HEK293 (cell line): ENCODE measurements around the gene COPS3.

ENCODE experiments used
- CTCF ChIA-PET: fragments of 350-600 bp; formaldehyde crosslinking; extraction: SDS; loops from one replicate; lab custom pipeline; 2021; ENCODE audit warnings: antibody characterized with exemption; lab: Yijun Ruan, JAX
- POLR2A ChIA-PET: fragments of 300-600 bp; formaldehyde crosslinking; extraction: SDS; loops from one replicate; lab custom pipeline; 2020; ENCODE audit warnings: antibody characterized with exemption, inconsistent platforms; lab: Yijun Ruan, JAX
- H3K27ac ChIP-seq: fragments of 200-500 bp; sonication (Bioruptor generic); 2 replicates; pipeline ENCODE4 v1.5.1; 2014; ENCODE audit warnings: low read depth, low read length, control low read depth, inconsistent platforms; ENCODE audit errors: extremely low read depth
- H3K36me3 ChIP-seq, 2 experiments: fragments of 200-500 bp in 1 of 2; sonication (Bioruptor generic) in 1 of 2; 1 replicate in 1 of 2; 2 replicates in 1 of 2; pipeline ENCODE4 v1.5.1; 2014 to 2017; ENCODE audit warnings: inconsistent platforms in 2 of 2, low read length in 2 of 2; ENCODE audit not compliant: control insufficient read depth in 2 of 2, insufficient read depth in 1 of 2
- H3K4me1 ChIP-seq: fragments of 200-500 bp; sonication (Bioruptor generic); 2 replicates; pipeline ENCODE4 v1.5.1; 2014; ENCODE audit warnings: mild to moderate bottlenecking, low read length, inconsistent platforms; ENCODE audit not compliant: control insufficient read depth, insufficient read depth
- H3K4me3 ChIP-seq: 2 replicates; pipeline ENCODE4 v1.5.1; 2011; ENCODE audit warnings: low read depth, mild to moderate bottlenecking, control low read depth, low read length, moderate library complexity
- H3K9me3 ChIP-seq: fragments of 200-500 bp; sonication (Bioruptor generic); 2 replicates; pipeline ENCODE4 v1.5.1; 2014; ENCODE audit warnings: low read depth, low read length, inconsistent platforms; ENCODE audit not compliant: control insufficient read depth, insufficient read depth
- EGR2 ChIP-seq: fragments of 450-650 bp; formaldehyde crosslinking; IDR thresholded peaks from 2 replicates; pipeline ENCODE4 v1.5.1; 2016; ENCODE audit warnings: low read depth, missing biosample characterization, missing genetic modification characterization
- GLI4 ChIP-seq: fragments of 450-650 bp; formaldehyde crosslinking; IDR thresholded peaks from 2 replicates; pipeline ENCODE4 v1.5.1; 2016; ENCODE audit warnings: missing biosample characterization, missing genetic modification characterization
- GLIS1 ChIP-seq: fragments of 450-650 bp; formaldehyde crosslinking; IDR thresholded peaks from 2 replicates; pipeline ENCODE4 v1.5.1; 2016; ENCODE audit warnings: missing biosample characterization, missing genetic modification characterization
- KLF17 ChIP-seq: fragments of 450-650 bp; formaldehyde crosslinking; IDR thresholded peaks from 2 replicates; pipeline ENCODE4 v1.5.1; 2016; ENCODE audit warnings: missing biosample characterization, missing genetic modification characterization
- MEIS1 ChIP-seq: sonication (generic); formaldehyde crosslinking; IDR thresholded peaks from 2 replicates; pipeline ENCODE4 v1.8.1; 2022; ENCODE audit warnings: missing genetic modification reagents, mild to moderate bottlenecking, borderline replicate concordance
- PRDM10 ChIP-seq: fragments of 450-650 bp; formaldehyde crosslinking; IDR thresholded peaks from 2 replicates; pipeline ENCODE4 v1.5.1; 2016; ENCODE audit warnings: missing biosample characterization, missing genetic modification characterization
- REST ChIP-seq: fragments of 450-650 bp; formaldehyde crosslinking; IDR thresholded peaks from 2 replicates; pipeline ENCODE4 v1.5.1; 2016; ENCODE audit warnings: missing biosample characterization, missing genetic modification characterization
- SCRT1 ChIP-seq: fragments of 450-650 bp; formaldehyde crosslinking; IDR thresholded peaks from 2 replicates; pipeline ENCODE4 v1.5.1; 2016; ENCODE audit warnings: missing biosample characterization, missing genetic modification characterization, borderline replicate concordance
- SP3 ChIP-seq: fragments of 450-650 bp; formaldehyde crosslinking; IDR thresholded peaks from 2 replicates; pipeline ENCODE4 v1.5.1; 2016; ENCODE audit warnings: missing biosample characterization, missing genetic modification characterization
- ZBTB7A ChIP-seq: fragments of 450-650 bp; formaldehyde crosslinking; IDR thresholded peaks from 2 replicates; pipeline ENCODE4 v1.5.1; 2016; ENCODE audit warnings: low read depth, missing biosample characterization, missing genetic modification characterization
- ZBTB8A ChIP-seq: fragments of 450-650 bp; formaldehyde crosslinking; IDR thresholded peaks from 2 replicates; pipeline ENCODE4 v1.5.1; 2016; ENCODE audit warnings: missing biosample characterization, missing genetic modification characterization
- ZFHX2 ChIP-seq: fragments of 450-650 bp; formaldehyde crosslinking; conservative IDR thresholded peaks from 2 replicates; pipeline ENCODE4 v1.5.1; 2016; ENCODE audit warnings: missing biosample characterization, missing genetic modification characterization
- ZIC2 ChIP-seq: fragments of 450-650 bp; formaldehyde crosslinking; IDR thresholded peaks from 2 replicates; pipeline ENCODE4 v1.5.1; 2016; ENCODE audit warnings: missing biosample characterization, missing genetic modification characterization
- ZNF140 ChIP-seq: fragments of 450-650 bp; formaldehyde crosslinking; IDR thresholded peaks from 2 replicates; pipeline ENCODE4 v1.5.1; 2016; ENCODE audit warnings: missing biosample characterization, missing genetic modification characterization
- ZNF169 ChIP-seq: fragments of 450-650 bp; formaldehyde crosslinking; IDR thresholded peaks from 2 replicates; pipeline ENCODE4 v1.5.1; 2016; ENCODE audit warnings: missing biosample characterization, missing genetic modification characterization
- ZNF19 ChIP-seq: fragments of 450-650 bp; formaldehyde crosslinking; IDR thresholded peaks from 2 replicates; pipeline ENCODE4; 2016; ENCODE audit warnings: missing biosample characterization, missing genetic modification characterization, low read depth
- ZNF23 ChIP-seq: fragments of 450-650 bp; formaldehyde crosslinking; IDR thresholded peaks from 2 replicates; pipeline ENCODE4 v1.5.1; 2016; ENCODE audit warnings: missing biosample characterization, missing genetic modification characterization, borderline replicate concordance
- ZNF248 ChIP-seq: fragments of 450-650 bp; formaldehyde crosslinking; IDR thresholded peaks from 2 replicates; pipeline ENCODE4 v1.5.1; 2017; ENCODE audit warnings: missing biosample characterization, missing genetic modification characterization
- ZNF521 ChIP-seq: fragments of 450-650 bp; formaldehyde crosslinking; IDR thresholded peaks from 2 replicates; pipeline ENCODE4 v1.5.1; 2017; ENCODE audit warnings: missing biosample characterization, mild to moderate bottlenecking, missing genetic modification characterization
- ZNF704 ChIP-seq: fragments of 450-650 bp; formaldehyde crosslinking; IDR thresholded peaks from 2 replicates; pipeline ENCODE4 v1.5.1; 2016; ENCODE audit warnings: missing biosample characterization, missing genetic modification characterization
- ZNF76 ChIP-seq: fragments of 450-650 bp; formaldehyde crosslinking; IDR thresholded peaks from 2 replicates; pipeline ENCODE4; 2016; ENCODE audit warnings: low read depth, missing biosample characterization, missing genetic modification characterization, borderline replicate concordance
- ZNF791 ChIP-seq: fragments of 450-650 bp; formaldehyde crosslinking; IDR thresholded peaks from 2 replicates; pipeline ENCODE4 v1.5.1; 2016; ENCODE audit warnings: missing biosample characterization, missing genetic modification characterization

COPS3 gene

GRCh38 chr17:17205368-17206123 is 75.5 kb downstream of the COPS3 start (continued):
- no peak for TF ChIP-seq REST
- TF ChIP-seq GLIS1 (tag by site-specific recombination), result peak; percentile 34; the same call in 1 of the 2 replicates
- no peak for TF ChIP-seq KLF17 (tag by site-specific recombination)
- peak; percentile 16; the same call in 1 of the 2 replicates for TF ChIP-seq ZNF76 (tag by site-specific recombination)
- peak; percentile 83 for TF ChIP-seq EGR2 (tag by site-specific recombination)
- TF ChIP-seq GLI4 (tag by site-specific recombination), result 0 out of 2 replicates have a peak, but pooled peaks have one; percentile 28
- TF ChIP-seq ZBTB7A (tag by site-specific recombination), result peak; percentile 46; the same call in 1 of the 2 replicates
- TF ChIP-seq ZNF521 (tag by site-specific recombination), result no peak
- TF ChIP-seq SP3 (tag by site-specific recombination), result peak; percentile 31; the same call in 1 of the 2 replicates
- TF ChIP-seq PRDM10 (tag by site-specific recombination), result no peak
- TF ChIP-seq ZBTB8A (tag by site-specific recombination), result peak; percentile 51; the same call in 1 of the 2 replicates
- TF ChIP-seq ZNF140 (tag by site-specific recombination), result no peak
- peak; percentile 90 for TF ChIP-seq ZIC2
- peak; percentile 81 for TF ChIP-seq ZFHX2
- no peak for TF ChIP-seq ZNF169
- TF ChIP-seq ZNF791 (tag by site-specific recombination), result no peak

GRCh38 chr17:17204635-17205231 is 76.3 kb downstream of the COPS3 start:
- ChIA-PET POLR2A (interaction anchor here (0.6 kb wide), 1 partner anchor 178 kb away, joined by 4 read pairs; no protein-coding TSS in a partner anchor), CTCF (interaction anchor here (1.2 kb wide), 1 partner anchor 63 kb away, joined by 3 read pairs; no protein-coding TSS in a partner anchor)
- Histone ChIP-seq H3K9me3 (no peaks in the 10 kb centered on the region), H3K36me3 (peaks cover 4 to 41% of the 10 kb centered on the region in 2 experiments), H3K4me1 (peaks cover 5% of the 10 kb centered on the region), H3K27ac (peak overlapping the region; percentile 87; the same call in 1 of the 2 replicates), H3K4me3 (peak overlapping the region; percentile 57)
- TF ChIP-seq ZNF791 (tag by site-specific recombination), result no peak
- TF ChIP-seq SCRT1 (tag by site-specific recombination), result no peak; the same call in 1 of the 2 replicates
- TF ChIP-seq KLF17 (tag by site-specific recombination), result no peak
- TF ChIP-seq ZNF23 (tag by site-specific recombination), result no peak
- TF ChIP-seq MEIS1 (CRISPR knock-in tag), result no peak
- no peak for TF ChIP-seq ZNF704
- no peak for TF ChIP-seq ZNF248 (tag by site-specific recombination)
- TF ChIP-seq ZNF19 (tag by site-specific recombination), result no peak
